ENCODE data around the gene SLC24A3.

Gene SLC24A3

GRCh38 chr20:19310541-19310940 lies 98.1 kb downstream of the SLC24A3 start:
- no peak for DNase-seq

GRCh38 chr20:19313342-19314069 lies 101.1 kb downstream of the SLC24A3 start:
- DNase-seq = no peak

- DNase-seq = no peak
Measured at GRCh38 chr20:19314621-19315020, 102.2 kb downstream of the SLC24A3 start.

- DNase-seq = no peak
Measured at GRCh38 chr20:19317237-19318069, 105.0 kb downstream of the SLC24A3 start.

- no peak for DNase-seq
Measured at GRCh38 chr20:19318610-19319009, 106.2 kb downstream of the SLC24A3 start.

- DNase-seq = no peak
Measured at GRCh38 chr20:19320005-19320404, 107.6 kb downstream of the SLC24A3 start.

- DNase-seq = no peak
Measured at GRCh38 chr20:19321176-19321575, 108.7 kb downstream of the SLC24A3 start.

GRCh38 chr20:19322061-19322985 lies 109.9 kb downstream of the SLC24A3 start:
- DNase-seq = no peak

GRCh38 chr20:19327401-19327800 lies 115.0 kb downstream of the SLC24A3 start:
- no peak for DNase-seq

- no peak for DNase-seq
Measured at GRCh38 chr20:19328676-19329075, 116.2 kb downstream of the SLC24A3 start.

- DNase-seq = no peak
Measured at GRCh38 chr20:19330038-19330437, 117.6 kb downstream of the SLC24A3 start.

- DNase-seq = no peak
Measured at GRCh38 chr20:19330731-19331130, 118.3 kb downstream of the SLC24A3 start.

- no peak for DNase-seq
Measured at GRCh38 chr20:19333563-19333962, 121.1 kb downstream of the SLC24A3 start.

- DNase-seq = no peak
Measured at GRCh38 chr20:19335341-19335740, 122.9 kb downstream of the SLC24A3 start.

- no peak for DNase-seq
Measured at GRCh38 chr20:19335916-19336315, 123.5 kb downstream of the SLC24A3 start.

- no peak for DNase-seq
Measured at GRCh38 chr20:19336631-19337030, 124.2 kb downstream of the SLC24A3 start.

GRCh38 chr20:19338380-19338779 lies 125.9 kb downstream of the SLC24A3 start:
- DNase-seq = no peak

- DNase-seq = no peak
Measured at GRCh38 chr20:19338960-19339359, 126.5 kb downstream of the SLC24A3 start.

GRCh38 chr20:19341348-19342053 lies 129.1 kb downstream of the SLC24A3 start:
- DNase-seq = no peak

- DNase-seq = no peak
Measured at GRCh38 chr20:19344341-19344740, 131.9 kb downstream of the SLC24A3 start.

GRCh38 chr20:19347943-19348456 lies 135.6 kb downstream of the SLC24A3 start:
- no peak for DNase-seq

- no peak for DNase-seq
Measured at GRCh38 chr20:19348582-19348981, 136.1 kb downstream of the SLC24A3 start.

All from T-helper 9 cell (primary cell).